RWPE2 (cell line): Measurements from ENCODE around the gene RGS16.

Experiments used
- ATAC-seq: fragments of 200-7000 bp; cut with Tn5 transposase; 3 replicates; pipeline ENCODE4 v1.9.1; 2021; ENCODE audit warnings: low read depth
- DNase-seq: peaks from one replicate; pipeline ENCODE4 v3.0.0-alpha.2; 2020; ENCODE audit warnings: low spot score
- H3K27ac ChIP-seq: fragments of 450-650 bp; 2 replicates; pipeline ENCODE4 v1.5.1; 2017; ENCODE audit warnings: mild to moderate bottlenecking; ENCODE audit not compliant: poor library complexity, severe bottlenecking
- H3K27me3 ChIP-seq: fragments of 250-450 bp; sonication (Bioruptor Pico); 2 replicates; pipeline ENCODE4 v1.5.1; 2021; ENCODE audit warnings: mild to moderate bottlenecking, moderate library complexity; ENCODE audit not compliant: insufficient read depth, poor library complexity, severe bottlenecking
- H3K36me3 ChIP-seq: fragments of 250-450 bp; sonication (Bioruptor Pico); 2 replicates; pipeline ENCODE4 v1.5.1; 2020; ENCODE audit warnings: low read depth, mild to moderate bottlenecking, moderate library complexity
- H3K4me1 ChIP-seq: fragments of 250-450 bp; sonication (Bioruptor Pico); 2 replicates; pipeline ENCODE4 v1.5.1; 2021; ENCODE audit warnings: mild to moderate bottlenecking, moderate library complexity; ENCODE audit not compliant: insufficient read depth, poor library complexity, severe bottlenecking
- H3K4me3 ChIP-seq: fragments of 250-450 bp; sonication (Bioruptor Pico); 2 replicates; pipeline ENCODE4 v1.5.1; 2021; ENCODE audit warnings: mild to moderate bottlenecking, moderate library complexity; ENCODE audit not compliant: severe bottlenecking
- H3K9me3 ChIP-seq: fragments of 250-450 bp; sonication (Bioruptor Pico); 2 replicates; pipeline ENCODE4 v1.5.1; 2021; ENCODE audit warnings: mild to moderate bottlenecking, moderate library complexity; ENCODE audit not compliant: severe bottlenecking
- CTCF ChIP-seq: fragments of 450-650 bp; IDR thresholded peaks from one replicate; pipeline ENCODE4 v1.5.1; 2017; ENCODE audit warnings: mild to moderate bottlenecking, moderate library complexity; ENCODE audit not compliant: poor library complexity, severe bottlenecking

The RGS16 gene

DNA sequence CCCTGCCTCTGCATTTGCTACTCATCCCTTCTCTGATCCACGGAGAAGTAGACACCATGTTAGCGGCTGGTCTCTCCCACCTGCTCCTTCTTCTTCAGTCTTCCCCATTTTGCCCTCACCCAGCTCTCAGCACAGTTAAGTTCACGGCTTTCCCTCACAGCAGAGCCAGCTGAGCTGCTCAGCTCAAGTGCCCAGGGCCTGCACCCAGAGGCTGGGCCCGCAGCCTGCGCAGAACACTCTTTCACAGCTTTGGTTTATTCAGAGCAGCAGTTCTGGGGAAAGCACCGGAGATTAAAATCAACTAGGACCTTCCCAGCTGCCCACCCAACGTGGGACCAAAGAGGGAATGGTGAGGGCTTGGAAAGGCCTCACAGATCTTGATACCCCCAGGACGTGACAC, 38.3 kb upstream of the RGS16 start:
- ATAC-seq = no peak
- DNase-seq = no peak
- Histone ChIP-seq H3K9me3 (no peaks in the 10 kb centered on the region), H3K27me3 (no peaks in the 10 kb centered on the region), H3K4me3 (no peak overlapping the region), H3K27ac (no peak overlapping the region), H3K36me3 (no peaks in the 10 kb centered on the region), H3K4me1 (peaks cover 8% of the 10 kb centered on the region)
- TF ChIP-seq CTCF = no peak

DNA sequence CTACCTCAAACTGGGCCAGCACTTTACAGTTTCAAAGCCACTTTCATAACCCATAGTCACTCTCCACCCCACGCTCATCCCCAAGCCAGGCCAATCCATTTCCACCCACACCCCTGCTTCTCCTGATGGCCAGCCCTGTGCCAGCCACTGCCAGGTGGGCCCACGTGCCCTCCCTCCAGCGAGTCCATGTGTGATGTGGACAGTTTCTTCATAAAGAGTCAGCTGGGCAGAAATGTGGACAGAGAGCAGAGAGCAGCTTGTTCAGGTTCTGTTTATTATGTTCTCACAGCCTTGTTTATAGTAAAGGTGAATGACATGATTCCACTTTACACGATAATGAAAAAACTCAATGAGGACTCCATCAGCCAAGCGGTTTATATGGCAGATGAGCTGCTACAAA, 37.4 kb upstream of the RGS16 start:
- DNase-seq = no peak
- H3K9me3 ChIP-seq = no peaks in the 10 kb centered on the region
- no peak overlapping the region for H3K4me3 ChIP-seq
- no peaks in the 10 kb centered on the region for H3K27me3 ChIP-seq
- no peak for ATAC-seq
- no peak for TF ChIP-seq CTCF
- peaks cover 8% of the 10 kb centered on the region for H3K4me1 ChIP-seq
- no peaks in the 10 kb centered on the region for H3K36me3 ChIP-seq
- H3K27ac ChIP-seq = no peak overlapping the region

- H3K9me3 ChIP-seq = no peaks in the 10 kb centered on the region
- TF ChIP-seq CTCF = no peak
These were observed 35.1 kb upstream of the RGS16 start for GRCh38 chr1:182639330-182639729.

DNA sequence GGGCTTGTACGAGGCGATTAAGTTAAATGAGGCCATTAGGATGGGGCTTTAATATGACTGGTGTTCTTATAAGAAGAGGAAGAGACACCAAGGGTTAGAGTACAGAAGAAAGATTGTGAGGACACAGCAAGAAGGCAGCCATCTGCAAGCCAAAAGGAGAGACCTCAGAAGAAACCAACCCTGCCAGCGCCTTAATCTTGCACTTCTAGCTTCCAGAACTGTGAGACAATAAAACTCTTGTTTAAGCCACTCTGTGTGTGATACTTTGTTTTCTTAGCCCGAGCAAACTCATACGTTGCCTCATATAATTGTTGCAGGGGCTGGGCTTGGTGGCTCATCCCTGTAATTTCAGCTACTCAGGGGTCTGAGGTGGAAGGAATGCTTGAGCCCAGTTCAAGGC, 33.6 kb upstream of the RGS16 start:
- Histone ChIP-seq H3K4me1 (no peaks in the 10 kb centered on the region), H3K27ac (no peak overlapping the region), H3K9me3 (no peaks in the 10 kb centered on the region), H3K36me3 (no peaks in the 10 kb centered on the region), H3K27me3 (no peaks in the 10 kb centered on the region), H3K4me3 (no peak overlapping the region)
- TF ChIP-seq CTCF = no peak
- no peak for DNase-seq
- ATAC-seq = no peak

More at GRCh38 chr1:182639330-182639729, 35.1 kb upstream of the RGS16 start:
- no peak overlapping the region for H3K4me3 ChIP-seq
- peaks cover 8% of the 10 kb centered on the region for H3K4me1 ChIP-seq
- no peak for ATAC-seq
- no peaks in the 10 kb centered on the region for H3K36me3 ChIP-seq
- H3K27me3 ChIP-seq = no peaks in the 10 kb centered on the region
- no peak overlapping the region for H3K27ac ChIP-seq
- no peak for DNase-seq

DNA sequence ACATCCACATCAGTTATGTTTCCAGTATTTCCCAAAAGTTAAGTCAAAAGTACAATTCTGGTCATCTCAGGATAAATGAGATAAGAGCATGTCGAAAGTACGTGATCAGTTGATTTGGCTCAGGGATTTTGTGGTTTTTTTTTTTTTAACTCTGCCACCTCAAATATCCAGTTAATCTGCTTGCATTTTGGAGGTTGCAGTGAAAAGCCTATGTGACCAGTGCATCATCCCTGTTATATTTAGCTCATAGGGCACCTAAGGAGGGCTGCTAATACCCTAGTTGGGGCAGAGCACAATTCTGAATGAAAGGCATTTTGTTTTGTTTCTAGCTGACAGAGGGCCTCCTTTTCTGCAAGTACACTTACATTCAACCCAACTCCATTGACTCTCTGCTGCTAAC, 31.7 kb upstream of the RGS16 start:
- Histone ChIP-seq H3K4me3 (no peak overlapping the region), H3K27me3 (no peaks in the 10 kb centered on the region), H3K4me1 (no peaks in the 10 kb centered on the region), H3K9me3 (no peaks in the 10 kb centered on the region), H3K36me3 (no peaks in the 10 kb centered on the region), H3K27ac (no peak overlapping the region)
- ATAC-seq (no peak), DNase-seq (no peak)
- no peak for TF ChIP-seq CTCF
